Neural cell (in vitro differentiated cells): Measurements from ENCODE around the gene FUS. TPM values are rescaled to one million over a fixed set of nuclear protein-coding genes. Genes with fewer than 3 reads are reported as not detected.

Source experiments
- H2AFZ ChIP-seq: fragments of 200-600, 300-800 bp; sonication (generic), shearing (Covaris generic); 2 replicates; pipeline ENCODE4 v1.6.0; 2014; ENCODE audit warnings: low read depth, mild to moderate bottlenecking, antibody characterized with exemption, low read length, moderate library complexity
- H3F3A ChIP-seq: fragments of 200-600 bp; shearing (Covaris generic); 2 replicates; pipeline ENCODE4 v1.6.1; 2016; ENCODE audit warnings: mild to moderate bottlenecking, moderate library complexity, mixed read lengths, antibody characterized with exemption, low read length; ENCODE audit not compliant: insufficient read depth, poor library complexity, severe bottlenecking
- H3K27ac ChIP-seq: fragments of 200-600, 300-800 bp; sonication (generic), shearing (Covaris generic); 2 replicates; pipeline ENCODE4 v1.5.1; 2014; ENCODE audit warnings: mild to moderate bottlenecking, low read length, moderate library complexity
- H3K27me3 ChIP-seq: fragments of 300-800, 200-600 bp; sonication (generic), shearing (Covaris generic); 2 replicates; pipeline ENCODE4 v1.6.0; 2014; ENCODE audit warnings: mild to moderate bottlenecking, low read depth, low read length, moderate library complexity; ENCODE audit not compliant: insufficient read depth
- H3K36me3 ChIP-seq: fragments of 300-800, 200-600 bp; sonication (generic), shearing (Covaris generic); 2 replicates; pipeline ENCODE4 v1.5.1; 2014; ENCODE audit warnings: mild to moderate bottlenecking, antibody characterized with exemption, low read length, moderate library complexity; ENCODE audit not compliant: insufficient read depth
- H3K4me2 ChIP-seq: fragments of 300-800, 200-600 bp; sonication (generic), shearing (Covaris generic); 2 replicates; pipeline ENCODE4 v1.6.0; 2014; ENCODE audit warnings: mild to moderate bottlenecking, low read length
- H3K4me3 ChIP-seq: fragments of 300-800, 200-600 bp; sonication (generic), shearing (Covaris generic); 2 replicates; pipeline ENCODE4 v1.5.1; 2014; ENCODE audit warnings: mild to moderate bottlenecking, low read length, moderate library complexity
- H3K79me2 ChIP-seq: fragments of 200-600 bp; shearing (Covaris generic); replicated peaks from 2 replicates; pipeline ENCODE4 v1.6.0; 2014; ENCODE audit warnings: mild to moderate bottlenecking, low read length, moderate library complexity; ENCODE audit not compliant: insufficient read depth
- H3K9ac ChIP-seq: fragments of 300-800, 200-600 bp; sonication (generic), shearing (Covaris generic); 2 replicates; pipeline ENCODE4 v1.6.1; 2016; ENCODE audit warnings: mild to moderate bottlenecking, low read length, mixed read lengths
- H3K9me2 ChIP-seq: fragments of 200-600 bp; shearing (Covaris generic); 2 replicates; pipeline ENCODE4 v1.6.1; 2016; ENCODE audit warnings: mild to moderate bottlenecking, low read length, mixed read lengths; ENCODE audit not compliant: insufficient read depth
- H3K9me3 ChIP-seq: fragments of 200-600, 300-800 bp; sonication (generic), shearing (Covaris generic); 2 replicates; pipeline ENCODE4 v1.6.1; 2016; ENCODE audit warnings: mild to moderate bottlenecking, mixed run types, low read length, moderate library complexity, mixed read lengths
- H4K20me1 ChIP-seq: fragments of 200-600 bp; shearing (Covaris generic); 2 replicates; pipeline ENCODE4 v1.6.1; 2016; ENCODE audit warnings: mild to moderate bottlenecking, mixed run types; ENCODE audit not compliant: insufficient read depth
- EP300 ChIP-seq: fragments of 450-650 bp; conservative IDR thresholded peaks from 2 replicates; pipeline ENCODE4 v1.6.1; 2014; ENCODE audit warnings: antibody characterized with exemption, mild to moderate bottlenecking, moderate library complexity; ENCODE audit not compliant: poor library complexity, severe bottlenecking
- EZH2 ChIP-seq: fragments of 200-600, 300-800 bp; shearing (Covaris generic), sonication (generic); IDR thresholded peaks from 2 replicates; pipeline ENCODE4 v1.6.1; 2014; ENCODE audit warnings: antibody characterized with exemption, low read length, borderline replicate concordance, mild to moderate bottlenecking; ENCODE audit not compliant: insufficient read depth, poor library complexity, severe bottlenecking
- MXI1 ChIP-seq: fragments of 450-650 bp; conservative IDR thresholded peaks from 2 replicates; pipeline ENCODE4 v1.6.1; 2014; ENCODE audit warnings: antibody characterized with exemption, mild to moderate bottlenecking; ENCODE audit not compliant: poor library complexity, severe bottlenecking
- POLR2AphosphoS5 ChIP-seq: IDR thresholded peaks from 2 replicates; pipeline ENCODE4 v1.6.1; 2012
- RAD21 ChIP-seq: fragments of 450-650 bp; conservative IDR thresholded peaks from 2 replicates; pipeline ENCODE4 v1.6.1; 2014; ENCODE audit warnings: antibody characterized with exemption, mild to moderate bottlenecking, moderate library complexity
- SMC3 ChIP-seq: fragments of 450-650 bp; conservative IDR thresholded peaks from 2 replicates; pipeline ENCODE4 v1.6.1; 2014; ENCODE audit warnings: antibody characterized with exemption, mild to moderate bottlenecking, moderate library complexity; ENCODE audit not compliant: poor library complexity
- TAF1 ChIP-seq: IDR thresholded peaks from 2 replicates; pipeline ENCODE4 v1.6.1; 2012; ENCODE audit warnings: low read depth
- polyA plus RNA-seq: library from polyadenylated mRNA; depleted of rRNA; stranded (reverse); fragments of >200 nt; gene quantifications from 2 replicates; pipeline ENCODE4 v1.2.3, GENCODE V29; 2014
- TF ChIP-seq, protein P1 (sequence below): fragments of 450-650 bp; IDR thresholded peaks from 2 replicates; pipeline ENCODE4 v1.5.1; 2014; ENCODE audit warnings: antibody characterized with exemption, mild to moderate bottlenecking, moderate library complexity; ENCODE audit not compliant: poor library complexity, severe bottlenecking
- TF ChIP-seq, protein P2 (sequence below): IDR thresholded peaks from 2 replicates; pipeline ENCODE4 v1.6.1; 2012; ENCODE audit warnings: borderline replicate concordance

FUS gene
- polyA plus RNA-seq, 1 donor from 2014 or later = 54.3 TPM

GRCh38 chr16:31228206-31228605, 48.3 kb downstream of the FUS start:
- H4K20me1 ChIP-seq = no peaks in the 10 kb centered on the region
- no peak overlapping the region for H3K9ac ChIP-seq
- no peaks in the 10 kb centered on the region for H3F3A ChIP-seq
- H3K36me3 ChIP-seq = no peaks in the 10 kb centered on the region
- TF ChIP-seq TAF1 = no peak
- no peak for TF ChIP-seq MXI1
- TF ChIP-seq, protein P1, sequence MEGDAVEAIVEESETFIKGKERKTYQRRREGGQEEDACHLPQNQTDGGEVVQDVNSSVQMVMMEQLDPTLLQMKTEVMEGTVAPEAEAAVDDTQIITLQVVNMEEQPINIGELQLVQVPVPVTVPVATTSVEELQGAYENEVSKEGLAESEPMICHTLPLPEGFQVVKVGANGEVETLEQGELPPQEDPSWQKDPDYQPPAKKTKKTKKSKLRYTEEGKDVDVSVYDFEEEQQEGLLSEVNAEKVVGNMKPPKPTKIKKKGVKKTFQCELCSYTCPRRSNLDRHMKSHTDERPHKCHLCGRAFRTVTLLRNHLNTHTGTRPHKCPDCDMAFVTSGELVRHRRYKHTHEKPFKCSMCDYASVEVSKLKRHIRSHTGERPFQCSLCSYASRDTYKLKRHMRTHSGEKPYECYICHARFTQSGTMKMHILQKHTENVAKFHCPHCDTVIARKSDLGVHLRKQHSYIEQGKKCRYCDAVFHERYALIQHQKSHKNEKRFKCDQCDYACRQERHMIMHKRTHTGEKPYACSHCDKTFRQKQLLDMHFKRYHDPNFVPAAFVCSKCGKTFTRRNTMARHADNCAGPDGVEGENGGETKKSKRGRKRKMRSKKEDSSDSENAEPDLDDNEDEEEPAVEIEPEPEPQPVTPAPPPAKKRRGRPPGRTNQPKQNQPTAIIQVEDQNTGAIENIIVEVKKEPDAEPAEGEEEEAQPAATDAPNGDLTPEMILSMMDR = no peak
- no peak for TF ChIP-seq EZH2
- no peak for TF ChIP-seq RAD21
- TF ChIP-seq, protein P2, sequence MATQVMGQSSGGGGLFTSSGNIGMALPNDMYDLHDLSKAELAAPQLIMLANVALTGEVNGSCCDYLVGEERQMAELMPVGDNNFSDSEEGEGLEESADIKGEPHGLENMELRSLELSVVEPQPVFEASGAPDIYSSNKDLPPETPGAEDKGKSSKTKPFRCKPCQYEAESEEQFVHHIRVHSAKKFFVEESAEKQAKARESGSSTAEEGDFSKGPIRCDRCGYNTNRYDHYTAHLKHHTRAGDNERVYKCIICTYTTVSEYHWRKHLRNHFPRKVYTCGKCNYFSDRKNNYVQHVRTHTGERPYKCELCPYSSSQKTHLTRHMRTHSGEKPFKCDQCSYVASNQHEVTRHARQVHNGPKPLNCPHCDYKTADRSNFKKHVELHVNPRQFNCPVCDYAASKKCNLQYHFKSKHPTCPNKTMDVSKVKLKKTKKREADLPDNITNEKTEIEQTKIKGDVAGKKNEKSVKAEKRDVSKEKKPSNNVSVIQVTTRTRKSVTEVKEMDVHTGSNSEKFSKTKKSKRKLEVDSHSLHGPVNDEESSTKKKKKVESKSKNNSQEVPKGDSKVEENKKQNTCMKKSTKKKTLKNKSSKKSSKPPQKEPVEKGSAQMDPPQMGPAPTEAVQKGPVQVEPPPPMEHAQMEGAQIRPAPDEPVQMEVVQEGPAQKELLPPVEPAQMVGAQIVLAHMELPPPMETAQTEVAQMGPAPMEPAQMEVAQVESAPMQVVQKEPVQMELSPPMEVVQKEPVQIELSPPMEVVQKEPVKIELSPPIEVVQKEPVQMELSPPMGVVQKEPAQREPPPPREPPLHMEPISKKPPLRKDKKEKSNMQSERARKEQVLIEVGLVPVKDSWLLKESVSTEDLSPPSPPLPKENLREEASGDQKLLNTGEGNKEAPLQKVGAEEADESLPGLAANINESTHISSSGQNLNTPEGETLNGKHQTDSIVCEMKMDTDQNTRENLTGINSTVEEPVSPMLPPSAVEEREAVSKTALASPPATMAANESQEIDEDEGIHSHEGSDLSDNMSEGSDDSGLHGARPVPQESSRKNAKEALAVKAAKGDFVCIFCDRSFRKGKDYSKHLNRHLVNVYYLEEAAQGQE = no peak
- no peak for TF ChIP-seq EP300
- H2AFZ ChIP-seq = no peak overlapping the region
- H3K4me3 ChIP-seq = no peak overlapping the region
- no peaks in the 10 kb centered on the region for H3K9me2 ChIP-seq
- H3K9me3 ChIP-seq = no peaks in the 10 kb centered on the region
- no peak overlapping the region for H3K4me2 ChIP-seq
- H3K27me3 ChIP-seq = no peaks in the 10 kb centered on the region
- no peaks in the 10 kb centered on the region for H3K79me2 ChIP-seq
- no peak overlapping the region for H3K27ac ChIP-seq

DNA sequence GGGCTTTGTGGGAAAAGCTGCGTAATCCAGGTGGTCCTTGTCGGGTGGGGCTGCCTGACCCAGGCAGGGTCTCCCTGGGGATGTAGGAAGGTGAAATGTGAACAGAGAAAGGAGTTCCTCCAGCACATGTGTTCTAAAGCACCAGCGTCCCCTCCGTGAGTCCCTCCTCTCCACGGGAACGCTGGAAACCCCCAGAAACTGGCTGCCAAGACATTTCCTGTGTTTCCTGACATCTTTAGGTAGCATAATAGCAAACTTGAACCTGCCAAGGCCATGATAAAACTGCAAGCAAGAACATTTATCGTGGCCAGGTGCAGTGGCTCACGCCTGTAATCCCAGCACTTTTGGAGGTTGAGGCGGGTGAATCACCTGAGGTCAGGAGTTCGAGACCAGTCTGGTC, 49.6 kb downstream of the FUS start:
- no peaks in the 10 kb centered on the region for H3K9me2 ChIP-seq
- no peak overlapping the region for H3K4me3 ChIP-seq
- H3K9me3 ChIP-seq = no peaks in the 10 kb centered on the region
- H3K27me3 ChIP-seq = no peaks in the 10 kb centered on the region
- no peaks in the 10 kb centered on the region for H3K79me2 ChIP-seq
- H3K4me2 ChIP-seq = no peak overlapping the region
- no peak overlapping the region for H2AFZ ChIP-seq
- H3K9ac ChIP-seq = no peak overlapping the region
- H3F3A ChIP-seq = no peaks in the 10 kb centered on the region
- H3K36me3 ChIP-seq = no peaks in the 10 kb centered on the region
- no peak for TF ChIP-seq EZH2
- no peak overlapping the region for H3K27ac ChIP-seq
- no peaks in the 10 kb centered on the region for H4K20me1 ChIP-seq

DNA sequence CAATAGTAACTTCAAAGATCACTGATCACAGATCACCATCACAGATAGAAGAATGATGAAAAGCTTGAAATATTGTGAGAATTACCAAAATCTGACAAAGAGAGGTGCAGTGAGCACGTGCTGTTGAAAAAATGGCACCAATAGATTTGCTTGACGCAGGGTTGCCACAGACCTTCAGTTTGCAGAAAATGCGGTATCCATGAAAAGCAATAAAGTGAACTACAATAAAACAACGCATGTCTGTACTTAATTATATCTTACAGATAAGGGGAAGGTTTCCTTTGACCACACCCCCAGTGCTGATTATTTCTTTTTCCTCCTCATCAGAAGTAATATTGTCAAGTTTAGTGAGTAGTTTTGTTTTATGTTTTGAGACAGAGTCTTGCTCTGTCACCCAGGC, 58.1 kb downstream of the FUS start:
- H4K20me1 ChIP-seq = no peaks in the 10 kb centered on the region
- H3K9me3 ChIP-seq = no peaks in the 10 kb centered on the region
- no peak for TF ChIP-seq EZH2
- TF ChIP-seq, protein P2 = no peak
- TF ChIP-seq POLR2AphosphoS5 = no peak
- TF ChIP-seq, protein P1 = no peak
- TF ChIP-seq TAF1 = no peak
- no peak for TF ChIP-seq RAD21
- TF ChIP-seq SMC3 = no peak
- no peaks in the 10 kb centered on the region for H3K27me3 ChIP-seq
- H3K36me3 ChIP-seq = no peaks in the 10 kb centered on the region
- H2AFZ ChIP-seq = no peak overlapping the region
- no peak overlapping the region for H3K4me3 ChIP-seq
- H3K79me2 ChIP-seq = no peaks in the 10 kb centered on the region
- no peaks in the 10 kb centered on the region for H3K9me2 ChIP-seq
- no peak overlapping the region for H3K9ac ChIP-seq
- H3K4me2 ChIP-seq = no peak overlapping the region
- no peak overlapping the region for H3K27ac ChIP-seq
- no peaks in the 10 kb centered on the region for H3F3A ChIP-seq
